ENCODE data around the gene MED26.

MED26 gene

DNA sequence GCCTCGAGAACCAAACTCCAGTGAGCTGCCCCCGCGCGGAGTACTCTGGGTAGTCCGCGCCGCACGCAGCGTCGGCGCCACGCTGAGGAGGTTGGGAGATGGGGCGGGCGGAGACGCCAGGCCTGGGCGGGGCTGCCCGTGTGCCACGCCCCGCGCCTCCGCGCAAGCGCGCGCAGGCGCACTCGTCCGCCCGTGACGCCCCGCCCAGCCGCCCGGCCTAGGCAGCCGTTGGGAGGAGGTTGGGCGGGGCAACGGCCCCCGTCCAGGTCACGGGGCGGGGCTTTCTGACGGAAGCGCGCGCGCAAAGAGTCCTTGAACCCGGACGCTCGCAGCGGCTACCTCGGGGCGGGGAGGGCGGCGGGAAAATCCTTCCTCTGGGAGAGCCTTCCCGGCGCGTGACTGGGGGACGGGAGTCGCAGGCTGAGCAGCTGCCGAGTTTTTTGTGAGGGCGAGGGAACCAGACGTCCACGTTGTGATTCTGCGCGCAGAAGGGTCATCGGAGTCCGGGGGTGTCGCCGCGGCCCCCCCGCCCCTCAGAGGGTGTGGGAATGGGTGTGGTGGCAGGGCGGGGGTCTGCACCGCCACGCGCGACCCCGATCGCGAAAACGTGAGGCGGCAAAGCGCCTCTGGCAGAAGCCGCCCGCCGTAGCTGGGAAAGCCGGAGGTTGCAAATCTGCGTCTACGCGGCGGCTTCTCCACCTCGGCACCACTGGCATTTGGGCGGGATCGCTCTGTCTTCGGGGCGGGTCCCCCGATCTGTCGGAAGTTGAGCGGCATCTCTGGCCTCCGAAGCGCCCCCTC lies at the start of gene MED26 (continued):
- no peak for TF ChIP-seq MYNN (tag by site-specific recombination; IDR thresholded peaks at IDR 0.05; ENCODE audit: borderline replicate concordance)
- no peak for TF ChIP-seq ZNF132 (tag by site-specific recombination; IDR thresholded peaks at IDR 0.05; ENCODE audit: borderline replicate concordance)
- no peak; the same call in 1 of the 2 replicates for TF ChIP-seq ZNF843 (tag by site-specific recombination; IDR thresholded peaks at IDR 0.05)
- peak; percentile 97 for TF ChIP-seq SP3 (tag by site-specific recombination; IDR thresholded peaks at IDR 0.05)
- 0 out of 2 replicates have a peak, but pooled peaks have one; percentile 10 for TF ChIP-seq ZNF549 (tag by site-specific recombination; IDR thresholded peaks at IDR 0.05)
- TF ChIP-seq ZNF544 (tag by site-specific recombination; IDR thresholded peaks at IDR 0.05): no peak
- peak; percentile 87 for TF ChIP-seq ZNF24 (tag by site-specific recombination; IDR thresholded peaks at IDR 0.05)
- TF ChIP-seq ZSCAN30 (tag by site-specific recombination; IDR thresholded peaks at IDR 0.05): peak; percentile 63; the same call in 1 of the 2 replicates
- TF ChIP-seq ZNF37A (tag by site-specific recombination; IDR thresholded peaks at IDR 0.05): no peak
- TF ChIP-seq, protein P1, sequence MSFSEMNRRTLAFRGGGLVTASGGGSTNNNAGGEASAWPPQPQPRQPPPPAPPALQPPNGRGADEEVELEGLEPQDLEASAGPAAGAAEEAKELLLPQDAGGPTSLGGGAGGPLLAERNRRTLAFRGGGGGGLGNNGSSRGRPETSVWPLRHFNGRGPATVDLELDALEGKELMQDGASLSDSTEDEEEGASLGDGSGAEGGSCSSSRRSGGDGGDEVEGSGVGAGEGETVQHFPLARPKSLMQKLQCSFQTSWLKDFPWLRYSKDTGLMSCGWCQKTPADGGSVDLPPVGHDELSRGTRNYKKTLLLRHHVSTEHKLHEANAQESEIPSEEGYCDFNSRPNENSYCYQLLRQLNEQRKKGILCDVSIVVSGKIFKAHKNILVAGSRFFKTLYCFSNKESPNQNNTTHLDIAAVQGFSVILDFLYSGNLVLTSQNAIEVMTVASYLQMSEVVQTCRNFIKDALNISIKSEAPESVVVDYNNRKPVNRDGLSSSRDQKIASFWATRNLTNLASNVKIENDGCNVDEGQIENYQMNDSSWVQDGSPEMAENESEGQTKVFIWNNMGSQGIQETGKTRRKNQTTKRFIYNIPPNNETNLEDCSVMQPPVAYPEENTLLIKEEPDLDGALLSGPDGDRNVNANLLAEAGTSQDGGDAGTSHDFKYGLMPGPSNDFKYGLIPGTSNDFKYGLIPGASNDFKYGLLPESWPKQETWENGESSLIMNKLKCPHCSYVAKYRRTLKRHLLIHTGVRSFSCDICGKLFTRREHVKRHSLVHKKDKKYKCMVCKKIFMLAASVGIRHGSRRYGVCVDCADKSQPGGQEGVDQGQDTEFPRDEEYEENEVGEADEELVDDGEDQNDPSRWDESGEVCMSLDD (tag by site-specific recombination; IDR thresholded peaks at IDR 0.05): peak; percentile 83
- TF ChIP-seq ZNF776 (tag by site-specific recombination; IDR thresholded peaks at IDR 0.05; ENCODE audit: borderline replicate concordance): no peak
- TF ChIP-seq, protein P2, sequence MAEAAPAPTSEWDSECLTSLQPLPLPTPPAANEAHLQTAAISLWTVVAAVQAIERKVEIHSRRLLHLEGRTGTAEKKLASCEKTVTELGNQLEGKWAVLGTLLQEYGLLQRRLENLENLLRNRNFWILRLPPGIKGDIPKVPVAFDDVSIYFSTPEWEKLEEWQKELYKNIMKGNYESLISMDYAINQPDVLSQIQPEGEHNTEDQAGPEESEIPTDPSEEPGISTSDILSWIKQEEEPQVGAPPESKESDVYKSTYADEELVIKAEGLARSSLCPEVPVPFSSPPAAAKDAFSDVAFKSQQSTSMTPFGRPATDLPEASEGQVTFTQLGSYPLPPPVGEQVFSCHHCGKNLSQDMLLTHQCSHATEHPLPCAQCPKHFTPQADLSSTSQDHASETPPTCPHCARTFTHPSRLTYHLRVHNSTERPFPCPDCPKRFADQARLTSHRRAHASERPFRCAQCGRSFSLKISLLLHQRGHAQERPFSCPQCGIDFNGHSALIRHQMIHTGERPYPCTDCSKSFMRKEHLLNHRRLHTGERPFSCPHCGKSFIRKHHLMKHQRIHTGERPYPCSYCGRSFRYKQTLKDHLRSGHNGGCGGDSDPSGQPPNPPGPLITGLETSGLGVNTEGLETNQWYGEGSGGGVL (tag by site-specific recombination; IDR thresholded peaks at IDR 0.05): no peak
- TF ChIP-seq, protein P3, sequence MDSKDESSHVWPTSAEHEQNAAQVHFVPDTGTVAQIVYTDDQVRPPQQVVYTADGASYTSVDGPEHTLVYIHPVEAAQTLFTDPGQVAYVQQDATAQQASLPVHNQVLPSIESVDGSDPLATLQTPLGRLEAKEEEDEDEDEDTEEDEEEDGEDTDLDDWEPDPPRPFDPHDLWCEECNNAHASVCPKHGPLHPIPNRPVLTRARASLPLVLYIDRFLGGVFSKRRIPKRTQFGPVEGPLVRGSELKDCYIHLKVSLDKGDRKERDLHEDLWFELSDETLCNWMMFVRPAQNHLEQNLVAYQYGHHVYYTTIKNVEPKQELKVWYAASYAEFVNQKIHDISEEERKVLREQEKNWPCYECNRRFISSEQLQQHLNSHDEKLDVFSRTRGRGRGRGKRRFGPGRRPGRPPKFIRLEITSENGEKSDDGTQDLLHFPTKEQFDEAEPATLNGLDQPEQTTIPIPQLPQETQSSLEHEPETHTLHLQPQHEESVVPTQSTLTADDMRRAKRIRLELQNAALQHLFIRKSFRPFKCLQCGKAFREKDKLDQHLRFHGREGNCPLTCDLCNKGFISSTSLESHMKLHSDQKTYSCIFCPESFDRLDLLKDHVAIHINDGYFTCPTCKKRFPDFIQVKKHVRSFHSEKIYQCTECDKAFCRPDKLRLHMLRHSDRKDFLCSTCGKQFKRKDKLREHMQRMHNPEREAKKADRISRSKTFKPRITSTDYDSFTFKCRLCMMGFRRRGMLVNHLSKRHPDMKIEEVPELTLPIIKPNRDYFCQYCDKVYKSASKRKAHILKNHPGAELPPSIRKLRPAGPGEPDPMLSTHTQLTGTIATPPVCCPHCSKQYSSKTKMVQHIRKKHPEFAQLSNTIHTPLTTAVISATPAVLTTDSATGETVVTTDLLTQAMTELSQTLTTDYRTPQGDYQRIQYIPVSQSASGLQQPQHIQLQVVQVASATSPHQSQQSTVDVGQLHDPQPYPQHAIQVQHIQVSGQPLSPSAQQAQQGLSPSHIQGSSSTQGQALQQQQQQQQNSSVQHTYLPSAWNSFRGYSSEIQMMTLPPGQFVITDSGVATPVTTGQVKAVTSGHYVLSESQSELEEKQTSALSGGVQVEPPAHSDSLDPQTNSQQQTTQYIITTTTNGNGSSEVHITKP (tag by site-specific recombination; IDR thresholded peaks at IDR 0.05): peak; percentile 99
- peak; percentile 67 for TF ChIP-seq ZFHX2 (tag by site-specific recombination; conservative IDR thresholded peaks at IDR 0.05)
- TF ChIP-seq ZNF266 (tag by site-specific recombination; IDR thresholded peaks at IDR 0.05; ENCODE audit: low read depth): no peak
- TF ChIP-seq ZNF292 (tag by site-specific recombination; IDR thresholded peaks at IDR 0.05; ENCODE audit: borderline replicate concordance, low read depth): no peak
- TF ChIP-seq ZNF621 (tag by site-specific recombination; IDR thresholded peaks at IDR 0.05): no peak
- TF ChIP-seq ZNF10 (tag by site-specific recombination; IDR thresholded peaks at IDR 0.05): peak; percentile 90; the same call in 1 of the 2 replicates
- peak; percentile 82 for TF ChIP-seq ZSCAN23 (tag by site-specific recombination; IDR thresholded peaks at IDR 0.05)
- no peak for TF ChIP-seq ZNF112 (tag by site-specific recombination; IDR thresholded peaks at IDR 0.05)
- TF ChIP-seq, protein P4, sequence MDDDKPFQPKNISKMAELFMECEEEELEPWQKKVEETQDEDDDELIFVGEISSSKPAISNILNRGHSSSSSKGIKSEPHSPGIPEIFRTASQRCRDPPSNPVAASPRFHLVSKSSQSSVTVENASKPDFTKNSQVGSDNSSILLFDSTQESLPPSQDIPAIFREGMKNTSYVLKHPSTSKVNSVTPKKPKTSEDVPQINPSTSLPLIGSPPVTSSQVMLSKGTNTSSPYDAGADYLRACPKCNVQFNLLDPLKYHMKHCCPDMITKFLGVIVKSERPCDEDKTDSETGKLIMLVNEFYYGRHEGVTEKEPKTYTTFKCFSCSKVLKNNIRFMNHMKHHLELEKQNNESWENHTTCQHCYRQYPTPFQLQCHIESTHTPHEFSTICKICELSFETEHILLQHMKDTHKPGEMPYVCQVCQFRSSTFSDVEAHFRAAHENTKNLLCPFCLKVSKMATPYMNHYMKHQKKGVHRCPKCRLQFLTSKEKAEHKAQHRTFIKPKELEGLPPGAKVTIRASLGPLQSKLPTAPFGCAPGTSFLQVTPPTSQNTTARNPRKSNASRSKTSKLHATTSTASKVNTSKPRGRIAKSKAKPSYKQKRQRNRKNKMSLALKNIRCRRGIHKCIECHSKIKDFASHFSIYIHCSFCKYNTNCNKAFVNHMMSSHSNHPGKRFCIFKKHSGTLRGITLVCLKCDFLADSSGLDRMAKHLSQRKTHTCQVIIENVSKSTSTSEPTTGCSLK (tag by site-specific recombination; IDR thresholded peaks at IDR 0.05): no peak
- no peak for TF ChIP-seq ZNF274 (IDR thresholded peaks at IDR 0.05; ENCODE audit: low read length)
- no peak for TF ChIP-seq ZNF274 (tag by site-specific recombination; IDR thresholded peaks at IDR 0.05; ENCODE audit: borderline replicate concordance)
- TF ChIP-seq ZNF792 (tag by site-specific recombination; IDR thresholded peaks at IDR 0.05): no peak
- TF ChIP-seq ZNF19 (tag by site-specific recombination; IDR thresholded peaks at IDR 0.05; ENCODE audit: low read depth): no peak
- TF ChIP-seq KLF1 (tag by site-specific recombination; IDR thresholded peaks at IDR 0.05): peak; percentile 99
- TF ChIP-seq ZBTB1 (tag by site-specific recombination; IDR thresholded peaks at IDR 0.05): no peak
- TF ChIP-seq YY2 (tag by site-specific recombination; IDR thresholded peaks at IDR 0.05): no peak
- TF ChIP-seq ZNF777 (tag by site-specific recombination; IDR thresholded peaks at IDR 0.05; ENCODE audit: borderline replicate concordance): peak; percentile 39; the same call in 1 of the 2 replicates
- TF ChIP-seq ZNF302 (tag by site-specific recombination; IDR thresholded peaks at IDR 0.05; ENCODE audit: low read depth): no peak
- TF ChIP-seq SP2 (tag by site-specific recombination; IDR thresholded peaks at IDR 0.05): peak; percentile 84

All from HEK293 (cell line).